ENCODE data around the gene ARL6IP4. TPM values are rescaled to one million over a fixed set of nuclear protein-coding genes. Genes with fewer than 3 reads are reported as not detected.

The ARL6IP4 gene
- total and polyA plus RNA-seq, 5 experiments from 2014 or later: 183 to 256 (median 209) TPM

DNA sequence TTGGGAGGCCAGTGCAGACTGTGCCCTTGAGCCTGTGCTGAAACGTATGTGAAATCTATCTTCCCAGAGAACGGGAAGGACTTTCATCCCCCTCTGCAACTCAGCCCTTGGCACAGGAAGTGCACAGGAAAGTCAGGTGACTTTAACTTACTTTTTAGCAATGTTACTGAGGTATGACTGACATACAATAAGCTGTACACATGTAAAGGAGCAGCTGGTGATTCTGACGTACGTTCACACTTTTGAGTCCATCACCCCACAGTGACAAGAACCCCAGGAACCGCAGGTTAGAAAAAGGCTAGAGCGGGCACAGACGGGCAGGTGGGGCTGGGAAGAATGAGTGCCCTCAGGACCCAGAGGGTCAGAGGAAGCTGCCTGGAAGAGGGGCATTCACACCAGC lies 48.0 kb downstream of the ARL6IP4 start:
- POLR2A ChIA-PET: no interaction called here
- H3K27ac Mint-ChIP-seq: peak overlapping the region; percentile 27 to 79 (median 60)
- no peaks in the 10 kb centered on the region for H3K9me3 Mint-ChIP-seq
- peaks cover 0 to 38% (median 0%) of the 10 kb centered on the region in 3 donors for H3K36me3 Mint-ChIP-seq
- H3K27me3 Mint-ChIP-seq: no peaks in the 10 kb centered on the region
- no peak overlapping the region for H3K4me3 Mint-ChIP-seq
- peaks cover 19 to 48% (median 40%) of the 10 kb centered on the region in 4 donors for H3K4me1 Mint-ChIP-seq
- ATAC-seq: peak in 1 of 2 donors; percentile 44
- no peak for DNase-seq

DNA sequence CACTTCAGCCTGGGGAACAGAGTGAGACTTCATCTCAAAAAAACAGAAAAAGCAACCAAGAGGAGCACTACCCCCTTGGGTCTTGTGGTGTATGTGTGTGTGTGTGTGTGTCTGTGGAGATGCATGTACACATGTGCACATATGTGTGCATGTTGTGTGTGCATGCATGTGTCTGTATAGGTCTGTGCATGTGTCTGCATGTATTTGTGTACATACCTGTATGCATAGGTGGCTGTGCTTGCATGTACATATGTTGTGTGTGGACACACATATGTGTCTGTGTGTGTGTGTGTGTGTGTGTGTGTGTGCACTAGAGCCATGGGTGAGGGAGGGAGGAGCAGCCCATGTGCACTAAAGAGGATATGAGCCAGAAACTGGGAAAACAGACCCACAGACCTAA lies 49.1 kb downstream of the ARL6IP4 start:
- DNase-seq (no peak), ATAC-seq (no peak)
- POLR2A ChIA-PET: no interaction called here
- Mint-ChIP-seq H3K36me3 (peaks cover 0 to 40% (median 0%) of the 10 kb centered on the region in 3 donors), H3K9me3 (no peaks in the 10 kb centered on the region), H3K4me1 (peaks cover 30 to 53% (median 44%) of the 10 kb centered on the region in 4 donors), H3K27ac (peak overlapping the region in 7 of 10 donors; percentile 35 to 71 (median 48)), H3K4me3 (no peak overlapping the region), H3K27me3 (no peaks in the 10 kb centered on the region)

DNA sequence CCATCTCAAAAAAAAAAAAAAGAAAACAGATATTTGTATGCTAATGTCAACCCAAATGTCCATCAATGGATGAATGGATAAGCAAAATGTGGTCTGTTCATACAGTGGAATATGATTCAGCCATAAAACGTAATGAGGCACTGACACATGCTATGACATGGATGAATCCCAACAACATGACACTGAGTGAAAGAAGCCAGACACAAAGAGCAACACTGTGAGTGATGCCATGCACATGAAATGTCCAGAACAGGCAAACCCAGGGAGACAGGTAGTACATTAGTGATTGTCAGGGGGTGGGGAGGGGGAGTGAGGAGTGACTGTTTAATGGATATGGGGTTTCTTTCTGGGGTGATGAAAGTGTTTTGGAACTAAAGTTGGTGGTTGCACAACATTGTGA lies 50.2 kb downstream of the ARL6IP4 start:
- Mint-ChIP-seq H3K4me3 (peak overlapping the region in 1 of 10 donors; percentile 29), H3K36me3 (peaks cover 0 to 40% (median 0%) of the 10 kb centered on the region in 3 donors), H3K27me3 (no peaks in the 10 kb centered on the region), H3K9me3 (no peaks in the 10 kb centered on the region), H3K27ac (peak overlapping the region in 1 of 10 donors; percentile 55), H3K4me1 (peaks cover 29 to 51% (median 42%) of the 10 kb centered on the region in 4 donors)
- ATAC-seq: no peak
- no peak for DNase-seq
- POLR2A ChIA-PET: no interaction called here

DNA sequence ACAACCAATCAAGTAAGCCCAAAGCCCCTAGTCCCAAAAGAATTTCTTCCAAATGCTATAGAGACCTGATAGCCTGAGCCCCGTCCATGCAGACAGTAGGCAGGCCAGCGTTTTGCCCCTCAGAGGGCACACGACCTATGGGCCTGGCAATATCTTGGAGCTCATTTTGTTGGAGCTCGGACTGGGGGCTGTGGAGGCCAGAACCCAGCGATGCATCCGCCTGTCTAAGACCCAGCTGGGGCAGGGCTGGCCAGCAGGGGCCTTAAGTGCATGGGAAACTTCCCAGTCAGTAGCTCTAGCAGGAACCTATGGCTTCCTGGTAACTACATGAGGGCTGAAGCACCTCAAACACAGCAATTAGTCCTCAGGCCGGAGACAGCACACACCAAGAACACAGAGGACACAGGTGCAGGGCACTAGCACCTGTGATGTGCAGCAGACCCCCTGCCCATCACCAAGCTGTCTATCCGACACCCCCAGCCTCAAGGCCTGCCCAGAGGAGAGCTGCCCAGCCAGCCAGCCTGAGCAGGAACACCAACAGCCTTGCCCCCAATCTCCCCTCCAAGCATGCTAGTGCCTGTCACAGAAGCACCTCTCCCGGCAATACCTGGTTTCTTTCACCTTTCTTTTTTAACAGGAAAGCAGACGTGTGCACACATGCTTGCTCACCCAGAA lies 50.8 kb downstream of the ARL6IP4 start:
- H3K27ac Mint-ChIP-seq: peak overlapping the region in 2 of 10 donors; percentile 43 to 78
- H3K4me3 Mint-ChIP-seq: no peak overlapping the region
- H3K4me1 Mint-ChIP-seq: peaks cover 28 to 54% (median 37%) of the 10 kb centered on the region in 4 donors
- DNase-seq (no peak), ATAC-seq (no peak)
- POLR2A ChIA-PET: interaction anchor here (0.5 kb wide), 1 partner anchor 182 kb away, joined by 3 read pairs; no protein-coding TSS in a partner anchor
- H3K36me3 Mint-ChIP-seq: peaks cover 0 to 36% (median 0%) of the 10 kb centered on the region in 3 donors
- H3K27me3 Mint-ChIP-seq: no peaks in the 10 kb centered on the region
- no peaks in the 10 kb centered on the region for H3K9me3 Mint-ChIP-seq

Small RNA genes within 50 kb of the gene (microRNA-seq; reads per million reads assigned to microRNA genes)
- not detected for gene MIR4304 (ENCODE audit: borderline microRNAs expressed)

Other genes with a start within 250 kb of the ARL6IP4 start
- gene HCAR1, start 249.8 kb upstream of the ARL6IP4 start, total RNA-seq: not detected
- not detected for gene HCAR1, start 249.8 kb upstream of the ARL6IP4 start, polyA plus RNA-seq
- 10 to 100 TPM; 51.6 to 52.6 TPM for gene DENR, start 227.9 kb upstream of the ARL6IP4 start, total RNA-seq
- 10 to 100 TPM; 68.0 to 79.9 (median 78.3) TPM for gene DENR, start 227.9 kb upstream of the ARL6IP4 start, polyA plus RNA-seq
- gene CCDC62, start 206.1 kb upstream of the ARL6IP4 start, total RNA-seq: 1 to 10 TPM; 2.0 TPM
- gene CCDC62, start 206.1 kb upstream of the ARL6IP4 start, polyA plus RNA-seq: under 1 TPM; 0.25 to 0.44 (median 0.42) TPM
- 100 to 1,000 TPM; 142 to 144 TPM for gene HIP1R, start 145.2 kb upstream of the ARL6IP4 start, total RNA-seq
- gene HIP1R, start 145.2 kb upstream of the ARL6IP4 start, polyA plus RNA-seq: 10 to 100 TPM in 2 of 3 donors, 1 to 10 TPM in 1; 4.7 to 16.7 (median 12.9) TPM
- gene VPS37B, start 84.6 kb upstream of the ARL6IP4 start, total RNA-seq: 10 to 100 TPM; 36.4 to 37.2 TPM
- gene VPS37B, start 84.6 kb upstream of the ARL6IP4 start, polyA plus RNA-seq: 10 to 100 TPM; 15.2 to 19.4 (median 19.3) TPM
- 1 to 10 TPM; 6.2 to 7.0 TPM for gene ABCB9, start 14.2 kb upstream of the ARL6IP4 start, total RNA-seq
- 1 to 10 TPM in 1 of 3 donors, under 1 TPM in 2; 0.45 to 1.4 (median 0.80) TPM for gene ABCB9, start 14.2 kb upstream of the ARL6IP4 start, polyA plus RNA-seq
- 10 to 100 TPM; 35.1 TPM for gene OGFOD2, start 5.4 kb upstream of the ARL6IP4 start, total RNA-seq
- gene OGFOD2, start 5.4 kb upstream of the ARL6IP4 start, polyA plus RNA-seq: 10 to 100 TPM in 2 of 3 donors, 1 to 10 TPM in 1; 7.7 to 15.9 (median 15.4) TPM
- gene PITPNM2, start 170.4 kb downstream of the ARL6IP4 start, total RNA-seq: 10 to 100 TPM; 36.9 to 42.7 TPM
- 1 to 10 TPM; 4.0 to 6.3 (median 4.7) TPM for gene PITPNM2, start 170.4 kb downstream of the ARL6IP4 start, polyA plus RNA-seq